HS-5 (cell line): ENCODE measurements around the gene EHBP1.

ENCODE experiments used
- DNase-seq: peaks from one replicate; pipeline ENCODE4 v3.0.0-alpha.2; 2012; ENCODE audit warnings: low read depth

Gene EHBP1

DNA sequence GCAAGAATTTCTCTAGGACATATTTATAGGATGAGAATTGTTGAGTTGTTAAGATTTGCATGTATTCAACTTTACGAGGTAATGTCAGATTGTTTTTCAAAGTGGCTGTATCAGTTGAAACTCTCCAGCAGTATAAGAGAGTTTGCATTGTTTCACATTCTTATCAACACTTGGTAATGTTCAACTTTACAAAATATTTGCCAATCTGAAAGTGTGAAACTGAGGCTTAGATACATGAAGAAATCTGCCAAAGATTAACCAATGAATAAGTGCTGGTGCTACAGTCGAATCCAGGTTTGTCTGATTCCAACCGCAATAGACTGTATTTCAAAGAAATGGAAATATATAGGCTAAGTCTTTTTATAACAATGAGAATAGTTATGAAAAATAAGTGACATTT is 117.0 kb downstream of the EHBP1 start:
- DNase-seq = no peak

DNA sequence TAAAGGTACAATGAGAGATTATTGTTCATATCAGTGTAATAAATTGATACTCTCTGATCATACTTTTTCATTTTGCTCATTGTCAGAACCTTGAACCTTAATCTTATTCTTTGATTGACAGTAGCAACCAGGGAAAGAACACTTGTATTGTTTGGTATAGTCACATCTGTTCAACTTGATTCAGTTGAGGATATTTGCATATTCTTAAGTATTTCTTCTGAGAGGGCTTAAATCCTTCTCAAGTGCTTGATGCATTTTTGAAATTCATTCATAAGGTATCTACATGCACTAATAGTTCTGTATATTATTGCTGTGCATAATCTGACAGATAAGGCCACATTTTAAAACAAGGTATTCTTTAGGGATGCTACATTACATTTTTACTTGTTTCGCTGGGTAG is 118.9 kb downstream of the EHBP1 start:
- no peak for DNase-seq

DNA sequence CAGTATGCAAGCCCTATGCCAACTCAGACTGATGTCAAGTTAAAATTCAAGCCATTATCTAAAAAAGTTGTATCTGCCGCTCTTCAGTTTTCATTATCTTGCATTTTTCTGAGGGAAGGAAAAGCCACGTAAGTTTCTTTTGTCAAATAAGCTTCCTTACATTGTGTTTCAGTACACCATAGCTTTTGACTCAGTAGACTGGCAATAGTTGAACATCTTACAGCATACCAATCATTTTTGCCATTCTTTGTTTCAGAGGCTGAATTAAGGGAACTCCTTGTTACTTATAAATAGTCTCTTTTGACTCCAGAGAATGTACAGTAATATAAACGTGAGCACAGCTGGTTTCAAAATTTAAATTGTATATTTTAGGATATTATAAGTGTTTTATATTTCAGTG is 120.6 kb downstream of the EHBP1 start:
- DNase-seq = no peak

DNA sequence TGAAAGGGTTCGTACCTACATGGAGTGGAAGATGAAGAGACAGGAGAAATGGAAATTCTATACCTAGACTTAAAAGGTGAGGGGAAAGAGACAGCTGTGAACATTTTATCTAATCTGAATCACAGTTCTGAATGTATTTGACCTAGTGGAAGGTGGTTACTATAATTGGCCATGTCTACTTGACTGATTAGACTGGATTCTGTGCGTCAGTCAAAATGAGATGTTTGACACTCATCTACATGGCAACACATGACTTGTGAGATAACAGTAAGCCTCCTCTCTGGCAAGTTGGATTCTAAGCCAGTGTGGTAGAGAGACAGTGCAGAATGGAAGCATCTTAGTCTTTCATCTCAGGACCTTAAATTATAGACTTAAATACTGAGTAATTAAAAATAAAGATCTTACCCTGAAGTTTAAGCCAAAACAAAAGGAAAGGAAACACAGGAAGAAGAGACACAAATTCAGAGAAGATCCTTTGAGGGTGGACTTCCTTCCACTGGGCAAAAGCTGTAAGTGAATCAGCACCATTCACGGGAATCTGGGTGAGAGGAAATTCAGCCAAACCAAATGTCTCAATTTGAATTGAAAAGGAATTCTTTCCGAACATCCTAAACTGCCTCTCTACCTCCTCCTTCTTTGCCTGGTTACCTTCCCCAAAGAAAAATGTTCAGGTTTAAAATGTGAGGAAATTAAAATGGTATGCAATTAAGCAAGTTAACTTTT is 121.6 kb downstream of the EHBP1 start:
- DNase-seq = no peak

DNA sequence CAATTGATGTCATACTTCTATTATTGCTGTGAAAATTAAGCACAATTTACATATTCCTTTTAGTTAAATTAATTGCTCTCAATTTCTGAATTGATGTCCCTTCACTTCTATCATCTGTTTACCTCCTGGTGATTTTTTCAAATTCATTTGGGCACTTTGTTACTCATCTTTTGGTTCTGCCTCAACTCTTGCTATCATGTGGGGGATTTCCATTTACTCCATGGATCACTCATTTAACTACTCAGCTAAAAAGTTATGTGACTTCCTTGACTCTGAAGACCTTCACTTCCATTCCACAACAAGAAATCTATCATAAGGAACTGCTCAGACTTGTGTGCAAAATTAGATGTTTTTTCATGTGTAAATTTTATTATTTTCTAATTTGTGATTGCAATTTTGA is 126.2 kb downstream of the EHBP1 start:
- DNase-seq = no peak

DNA sequence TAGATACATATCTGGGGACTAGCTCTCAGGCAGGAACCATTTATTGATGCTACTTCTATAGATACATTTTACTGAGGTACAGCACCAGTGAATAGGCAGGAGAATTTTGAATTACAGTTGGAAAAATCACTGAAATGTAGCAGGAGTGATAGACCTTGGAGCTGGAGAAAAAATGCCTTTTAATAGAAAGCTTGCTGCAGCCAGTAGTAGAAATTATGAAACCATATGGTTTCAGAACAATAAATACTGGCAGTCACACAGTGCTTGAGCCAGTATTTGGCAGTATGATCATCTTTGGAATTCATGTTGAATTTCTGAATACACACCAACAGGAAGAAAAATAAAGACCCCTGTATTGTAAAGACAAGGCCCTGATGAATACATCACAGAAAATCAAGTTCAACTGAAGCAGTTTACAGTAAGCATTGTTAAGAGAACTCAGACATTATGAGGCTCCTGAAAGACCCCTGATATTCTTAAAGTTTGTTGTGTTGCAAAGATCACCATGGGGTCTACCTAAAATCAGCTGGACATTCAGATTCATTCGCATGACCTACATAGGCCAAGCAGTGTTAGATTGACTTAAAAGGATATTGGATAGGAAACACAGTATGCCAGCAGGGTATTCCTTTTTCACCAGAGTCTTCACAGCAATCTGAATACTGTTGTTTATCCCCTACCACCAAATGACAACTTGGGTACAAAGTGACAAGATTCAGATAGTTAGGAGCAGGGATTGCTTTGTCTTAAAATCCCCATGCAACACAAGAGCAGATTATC is 139.0 kb downstream of the EHBP1 start:
- no peak for DNase-seq

DNA sequence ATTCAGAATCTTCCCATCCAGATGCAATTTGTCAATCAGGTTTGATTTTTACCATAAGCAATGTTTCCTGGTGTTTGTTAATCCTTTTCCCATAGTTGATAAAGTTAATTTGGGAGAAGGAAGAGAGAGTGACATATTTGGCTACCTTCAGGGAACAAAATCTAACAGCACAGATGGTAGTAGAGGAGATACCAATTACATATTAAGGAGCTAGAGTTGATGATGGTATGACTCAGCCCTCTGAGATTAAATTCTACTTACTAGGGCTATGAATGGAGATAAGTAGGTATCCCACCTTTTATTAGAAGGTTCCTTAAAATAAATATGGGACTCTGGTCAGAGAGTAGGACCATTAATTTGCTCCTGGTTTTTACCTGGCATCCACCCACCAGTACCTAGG is 139.7 kb downstream of the EHBP1 start:
- DNase-seq = no peak

DNA sequence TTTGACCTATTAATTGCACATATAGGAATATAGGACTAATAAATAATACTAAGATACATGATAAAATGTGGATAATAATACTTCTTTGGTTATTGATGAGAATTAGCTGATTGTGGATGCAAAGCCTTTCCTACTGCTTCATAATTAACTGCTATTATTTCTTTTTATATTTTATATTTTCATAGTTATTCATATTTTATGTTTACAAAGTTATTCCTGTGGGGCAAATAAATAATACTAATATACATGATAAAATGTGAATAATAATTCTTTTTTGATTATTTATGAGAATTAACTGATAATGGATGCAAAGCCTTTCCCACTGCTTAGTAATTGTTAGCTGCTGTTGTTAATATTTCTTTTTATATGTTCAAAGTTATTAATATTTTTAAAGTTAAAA is 146.7 kb downstream of the EHBP1 start:
- DNase-seq = no peak

DNA sequence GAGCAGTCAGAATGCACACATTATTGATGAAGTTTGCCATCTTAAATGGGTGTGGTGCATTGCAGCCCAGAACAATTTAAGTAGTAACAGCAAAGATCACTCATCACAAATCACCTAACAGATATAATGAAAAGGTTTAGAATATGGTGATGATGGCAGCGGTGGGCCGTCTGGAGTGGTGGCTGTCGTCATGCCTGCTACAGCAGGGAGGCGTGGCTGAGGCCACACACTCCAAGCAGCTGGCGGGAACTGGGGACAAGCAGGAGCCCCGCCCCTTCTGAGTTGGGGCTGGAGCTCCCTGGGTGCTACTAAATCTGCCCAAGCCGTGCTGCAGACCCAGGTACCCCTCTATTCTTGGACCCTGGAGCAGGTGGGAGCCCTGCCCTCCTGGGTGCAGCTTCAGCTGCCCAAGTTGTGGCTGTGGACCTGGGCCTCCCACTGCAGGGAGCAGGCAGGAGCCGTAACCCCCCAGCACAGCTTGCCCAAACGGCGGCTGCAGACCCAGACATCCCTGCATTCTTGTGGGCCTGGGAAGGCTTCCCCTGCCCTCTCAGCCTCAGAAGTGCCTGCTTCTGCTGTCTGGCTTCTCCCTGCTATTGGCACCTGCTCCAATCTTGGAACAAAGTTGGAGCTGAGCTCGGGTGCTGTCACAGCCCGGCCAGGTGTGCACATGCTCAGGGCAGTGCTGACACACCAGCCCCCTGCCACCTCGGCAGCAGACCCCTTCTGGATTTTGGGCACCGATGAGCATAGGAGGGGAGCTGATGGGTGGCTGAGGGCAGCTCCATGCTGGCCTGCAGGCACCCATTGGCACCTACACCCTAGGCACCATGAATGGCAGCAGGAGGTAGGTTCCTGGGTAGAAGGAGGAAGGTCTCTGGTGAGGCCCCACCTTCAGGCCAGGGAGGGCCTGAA is 149.3 kb downstream of the EHBP1 start:
- DNase-seq = no peak

DNA sequence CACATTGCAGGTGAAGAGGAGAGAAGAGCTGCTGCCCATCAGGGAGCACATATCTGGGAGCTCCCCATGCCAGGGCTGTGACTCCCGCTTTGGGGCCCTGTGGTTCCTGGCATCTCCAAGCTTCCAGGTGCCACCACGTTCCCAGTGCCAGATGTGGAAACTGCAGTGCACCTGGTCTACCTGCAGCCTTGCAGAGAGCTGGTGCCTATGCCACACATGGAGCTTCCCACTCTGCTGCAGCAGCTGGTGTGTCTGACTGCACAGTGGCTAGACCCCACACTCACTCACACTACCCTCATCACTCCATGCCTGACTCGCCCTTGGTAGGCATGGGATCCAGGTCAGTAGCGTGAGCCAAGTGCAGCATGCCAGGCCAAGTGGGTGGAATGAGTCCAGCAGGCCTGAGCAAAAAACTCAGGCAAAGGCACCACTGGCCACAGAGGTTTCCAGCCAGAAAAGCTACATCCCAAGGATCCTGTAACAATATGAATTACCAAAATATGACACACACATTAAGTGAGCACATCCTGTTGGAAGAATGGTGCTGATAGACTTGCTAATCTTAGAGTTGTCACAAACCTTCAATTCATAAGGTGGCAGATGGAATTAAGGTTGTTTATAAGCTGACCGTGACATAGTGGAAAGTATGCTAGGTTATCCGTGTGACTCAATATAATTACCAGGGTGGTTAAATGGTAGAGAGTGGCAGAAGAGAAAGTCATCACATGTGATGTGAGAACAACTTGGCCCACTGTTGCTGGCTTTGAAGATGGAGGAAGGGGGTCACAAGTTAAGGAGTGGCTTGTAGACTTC is 150.9 kb downstream of the EHBP1 start:
- no peak for DNase-seq

DNA sequence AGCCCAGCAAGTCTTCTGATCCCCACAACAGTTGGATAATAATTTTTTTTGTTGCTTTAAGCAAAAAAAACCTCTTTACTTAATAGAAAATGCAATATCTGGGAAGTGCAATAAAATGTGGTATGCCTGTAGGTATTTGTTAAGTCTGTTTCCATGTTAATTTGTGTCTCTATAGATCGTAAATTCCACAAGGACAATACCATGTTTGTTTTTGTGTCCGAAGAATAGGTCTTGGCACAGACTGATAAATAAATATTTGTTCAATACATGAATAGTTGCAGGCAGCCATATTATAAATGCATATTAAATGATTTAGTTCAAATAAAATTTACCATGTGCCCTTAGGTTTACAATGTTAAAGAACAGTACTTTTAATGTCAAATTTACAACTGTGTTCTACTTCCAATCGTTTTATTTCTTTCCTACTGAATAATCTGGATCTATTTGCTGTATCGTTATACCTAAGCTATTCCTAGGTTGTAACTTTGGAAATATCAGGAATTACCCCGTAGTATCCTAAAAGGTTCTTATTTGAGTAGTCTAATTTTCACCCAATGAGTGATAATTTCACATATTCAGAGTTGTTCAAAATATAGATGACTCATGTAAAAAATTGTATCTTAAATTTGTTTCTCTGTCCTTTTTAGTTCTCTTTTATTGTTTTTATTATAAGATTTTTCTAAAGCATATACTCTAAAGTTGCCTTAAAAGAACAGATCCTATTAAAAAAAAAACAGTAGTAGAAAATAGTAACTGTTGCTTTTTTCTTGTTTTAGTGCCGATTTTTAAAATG is 151.8 kb downstream of the EHBP1 start:
- no peak for DNase-seq

DNA sequence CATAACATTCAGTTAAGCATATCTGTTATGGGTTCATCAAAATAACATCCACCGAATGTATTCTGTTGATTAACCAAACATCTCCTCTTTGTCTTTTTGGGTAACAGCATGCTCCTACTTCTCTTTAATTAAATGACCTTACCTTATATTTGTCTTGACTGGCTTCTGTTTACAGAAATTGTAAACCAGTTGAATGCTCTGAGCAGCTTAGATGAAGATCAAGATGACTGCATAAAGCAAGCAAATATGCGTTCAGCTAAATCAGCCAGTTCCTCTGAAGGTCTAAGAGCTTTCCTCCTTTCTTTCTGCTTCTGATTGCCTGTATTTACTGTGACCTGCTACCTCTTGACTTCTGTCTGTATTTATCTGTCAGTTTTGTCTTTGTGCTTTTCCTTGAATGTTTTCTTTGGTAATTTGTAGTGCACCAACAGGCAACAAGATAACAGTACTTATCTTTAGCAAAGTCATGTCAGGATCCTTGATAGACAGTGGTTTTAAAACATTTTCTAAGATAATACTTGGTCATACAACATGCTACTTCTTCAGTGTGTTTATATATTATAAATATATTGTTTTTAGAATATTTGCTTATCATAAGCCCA is 152.8 kb downstream of the EHBP1 start:
- no peak for DNase-seq

DNA sequence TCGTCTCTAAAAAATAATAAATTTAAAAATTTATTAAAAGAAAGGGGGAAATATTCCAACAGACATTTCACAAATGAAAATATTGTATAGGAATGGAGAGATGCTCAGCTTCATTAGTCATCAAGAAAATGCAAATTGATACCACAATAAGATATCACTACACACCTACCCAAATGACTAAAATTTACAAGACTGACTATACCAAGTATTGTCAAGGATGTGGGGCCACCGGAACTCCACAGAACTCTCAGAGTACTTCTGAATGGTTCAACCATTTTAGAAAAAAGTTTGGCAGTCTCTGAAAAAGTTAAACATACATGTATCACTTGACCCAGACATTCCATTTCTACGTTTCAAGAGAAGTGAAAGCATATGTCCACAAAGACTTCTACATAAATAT is 163.4 kb downstream of the EHBP1 start:
- no peak for DNase-seq

DNA sequence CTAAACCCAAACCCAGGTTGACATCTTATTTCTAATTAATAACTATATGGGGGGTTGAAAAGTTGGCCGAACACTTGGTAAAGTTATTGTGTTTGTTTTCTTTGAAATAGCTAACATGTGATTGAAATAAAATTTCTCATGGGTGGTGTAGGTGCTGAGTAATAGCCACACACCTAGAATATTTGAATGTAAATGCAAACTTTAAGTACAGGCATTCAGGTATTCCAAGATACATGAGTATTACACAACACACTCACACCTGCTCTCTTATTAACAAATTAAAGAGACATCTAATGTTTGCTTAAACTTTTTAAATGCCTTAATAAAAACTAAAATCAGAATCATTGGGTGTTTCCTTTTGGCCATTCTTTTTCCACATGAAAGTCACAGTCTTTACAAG is 165.5 kb downstream of the EHBP1 start:
- no peak for DNase-seq

DNA sequence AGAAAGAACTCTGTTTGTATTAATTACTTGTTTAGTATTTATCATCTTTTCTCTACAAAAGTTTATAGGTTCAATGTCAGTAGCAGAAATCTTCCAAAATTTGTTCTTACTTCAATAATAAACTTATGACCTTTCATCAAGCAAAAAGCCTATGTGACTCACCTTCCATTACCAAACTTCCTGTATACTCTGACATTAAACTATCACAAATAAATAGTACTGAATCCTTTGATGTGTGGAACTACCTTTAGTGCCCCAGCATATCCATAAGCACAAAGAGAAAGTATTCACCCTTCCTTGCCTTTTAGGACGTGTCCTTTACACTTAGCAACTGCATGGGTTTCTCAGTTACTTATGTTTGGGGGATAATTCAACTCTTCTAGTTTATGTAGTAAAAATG is 166.0 kb downstream of the EHBP1 start:
- no peak for DNase-seq

DNA sequence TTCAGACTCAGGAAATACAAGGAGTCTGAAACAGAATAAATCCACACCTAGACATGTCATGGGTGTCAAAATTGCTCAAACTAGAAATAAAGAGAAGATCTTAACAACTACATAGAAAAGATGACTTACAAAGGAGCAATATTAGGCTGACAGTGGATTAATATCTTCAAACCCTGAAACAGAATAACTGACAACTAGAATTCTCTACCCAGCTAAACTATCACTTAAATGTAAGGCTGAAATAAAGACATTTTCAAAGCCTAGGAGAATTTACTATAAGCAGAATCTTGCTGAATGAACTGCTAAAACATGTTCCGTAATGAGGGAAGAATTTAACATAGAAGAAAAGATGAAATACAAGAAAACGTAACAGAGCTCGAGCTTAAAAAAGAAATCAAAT is 168.1 kb downstream of the EHBP1 start:
- no peak for DNase-seq

DNA sequence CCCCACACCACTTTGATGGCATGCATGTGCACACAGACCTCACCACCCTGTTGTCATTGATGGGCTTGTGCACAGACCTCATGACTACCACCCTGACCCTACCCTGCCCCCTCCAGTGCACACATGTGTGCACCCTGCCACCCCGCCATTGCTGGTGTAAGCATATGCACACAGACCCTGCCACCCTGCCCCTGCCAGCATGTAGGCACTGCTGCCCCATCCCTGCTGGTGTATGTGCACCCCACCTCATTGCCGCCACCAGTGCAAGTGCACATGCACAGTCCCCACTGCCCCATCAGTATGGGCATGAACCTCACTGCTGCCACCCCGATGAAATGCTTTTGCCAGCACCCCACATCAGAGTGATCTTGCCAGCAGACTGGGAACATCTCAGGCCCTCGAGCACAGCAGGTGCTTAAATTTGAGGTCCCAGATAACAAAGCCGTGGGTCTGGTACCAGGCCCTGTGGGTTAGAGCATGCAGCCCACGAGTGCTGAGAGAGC is 169.4 kb downstream of the EHBP1 start:
- no peak for DNase-seq

DNA sequence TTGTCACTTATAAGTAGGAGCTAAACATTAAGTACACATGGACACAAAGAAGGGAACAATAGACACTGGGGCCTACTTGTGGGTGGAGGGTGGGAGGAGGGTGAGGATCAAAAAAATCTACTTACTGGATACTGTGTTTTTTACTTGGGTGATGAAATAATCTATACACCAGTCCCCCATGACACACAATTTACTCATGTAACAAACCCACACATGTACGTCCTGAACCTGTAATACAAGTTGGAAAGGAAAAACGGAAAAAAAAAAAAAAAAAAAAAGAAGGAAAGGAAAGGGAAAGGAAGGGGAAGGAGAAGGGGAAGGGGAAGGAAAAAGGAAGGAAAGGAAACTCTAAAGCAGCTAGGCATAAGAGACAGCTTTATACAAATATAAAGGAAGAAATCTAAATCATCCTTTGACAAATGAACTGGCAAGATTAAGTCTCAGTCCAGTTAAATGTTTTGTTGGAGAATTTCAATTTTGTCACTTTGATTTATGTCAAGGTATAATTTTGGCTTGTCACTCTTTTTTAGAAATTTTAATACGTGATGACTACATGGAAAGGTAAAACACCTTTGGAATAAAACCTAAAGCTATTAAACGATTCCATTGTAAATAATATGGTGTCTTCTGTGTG is 175.8 kb downstream of the EHBP1 start:
- DNase-seq = no peak

DNA sequence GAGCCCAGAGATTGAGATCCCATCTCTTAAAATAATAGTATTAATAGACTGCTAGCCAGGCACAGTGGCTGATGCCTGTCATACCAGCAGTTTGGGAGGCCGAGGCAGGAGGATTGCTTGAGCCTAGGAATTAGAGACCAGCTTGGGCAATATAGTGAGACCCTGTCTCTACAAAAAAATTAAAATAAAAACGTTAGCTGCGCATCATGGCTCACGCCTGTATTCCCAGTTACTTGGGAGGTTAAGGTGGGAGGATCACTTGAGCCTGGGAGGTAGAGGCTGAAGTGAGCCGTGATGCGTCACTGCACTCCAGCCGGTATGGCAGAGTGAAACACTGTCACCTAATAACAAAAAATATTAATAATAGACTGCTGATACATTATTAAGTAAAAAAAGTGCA is 178.1 kb downstream of the EHBP1 start:
- no peak for DNase-seq

DNA sequence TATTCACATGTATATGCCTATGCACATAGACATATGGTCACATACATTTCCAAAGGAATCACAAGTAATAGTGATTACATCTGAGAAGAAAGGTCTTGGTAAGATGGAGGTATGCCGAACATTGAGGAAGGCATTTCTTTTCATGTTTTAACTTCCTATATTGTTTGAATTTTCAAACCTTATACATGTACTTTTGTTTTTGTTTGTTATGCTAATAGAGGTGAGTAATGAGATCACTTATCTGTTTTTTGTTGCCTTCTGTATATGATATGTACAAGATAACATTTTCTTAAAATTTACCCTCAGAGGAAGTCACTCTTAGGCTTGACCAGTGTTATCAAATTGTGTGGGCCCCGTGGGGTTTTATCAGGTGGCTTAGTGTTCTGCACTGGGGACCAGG is 178.6 kb downstream of the EHBP1 start:
- no peak for DNase-seq
